ENCODE data around the gene ACY1.

- TF ChIP-seq CTCF (IDR thresholded peaks at IDR 0.05) (peak; percentile 83), MYC (IDR thresholded peaks at IDR 0.05; ENCODE audit: borderline replicate concordance, low read length) (no peak), KDM1A (IDR thresholded peaks at IDR 0.05; ENCODE audit: low read depth) (no peak), CEBPB (IDR thresholded peaks at IDR 0.05) (no peak), EP300 (IDR thresholded peaks at IDR 0.05) (no peak)
These were observed 18.2 kb downstream of the ACY1 start for GRCh38 chr3:52001443-52001974.

Data from A549 (cell line).